ENCODE measurements around the gene NEDD4L. TPM values are rescaled to one million over a fixed set of nuclear protein-coding genes. Genes with fewer than 3 reads are reported as not detected.
A peak's percentile ranks its signal among the peaks of the same experiment; 100 is the strongest.

NEDD4L gene
- total RNA-seq, 2 donors from 2014 or later: 149 to 212 TPM

GRCh38 chr18:58284699-58285448, 240.8 kb downstream of the NEDD4L start:
- DNase-seq: peak; percentile 62
- H3K27me3 ChIP-seq: no peaks in the 10 kb centered on the region
- no peak overlapping the region for H3K4me3 ChIP-seq
- TF ChIP-seq, protein P1, sequence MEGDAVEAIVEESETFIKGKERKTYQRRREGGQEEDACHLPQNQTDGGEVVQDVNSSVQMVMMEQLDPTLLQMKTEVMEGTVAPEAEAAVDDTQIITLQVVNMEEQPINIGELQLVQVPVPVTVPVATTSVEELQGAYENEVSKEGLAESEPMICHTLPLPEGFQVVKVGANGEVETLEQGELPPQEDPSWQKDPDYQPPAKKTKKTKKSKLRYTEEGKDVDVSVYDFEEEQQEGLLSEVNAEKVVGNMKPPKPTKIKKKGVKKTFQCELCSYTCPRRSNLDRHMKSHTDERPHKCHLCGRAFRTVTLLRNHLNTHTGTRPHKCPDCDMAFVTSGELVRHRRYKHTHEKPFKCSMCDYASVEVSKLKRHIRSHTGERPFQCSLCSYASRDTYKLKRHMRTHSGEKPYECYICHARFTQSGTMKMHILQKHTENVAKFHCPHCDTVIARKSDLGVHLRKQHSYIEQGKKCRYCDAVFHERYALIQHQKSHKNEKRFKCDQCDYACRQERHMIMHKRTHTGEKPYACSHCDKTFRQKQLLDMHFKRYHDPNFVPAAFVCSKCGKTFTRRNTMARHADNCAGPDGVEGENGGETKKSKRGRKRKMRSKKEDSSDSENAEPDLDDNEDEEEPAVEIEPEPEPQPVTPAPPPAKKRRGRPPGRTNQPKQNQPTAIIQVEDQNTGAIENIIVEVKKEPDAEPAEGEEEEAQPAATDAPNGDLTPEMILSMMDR (IDR thresholded peaks at IDR 0.05): no peak
- peak overlapping the region; percentile 60 for H3K27ac ChIP-seq
- no peaks in the 10 kb centered on the region for H3K36me3 ChIP-seq
- peaks cover 7% of the 10 kb centered on the region for H3K4me1 ChIP-seq
- intact Hi-C loops (cut with DNase I): no loop called here
- peak overlapping the region in 1 of 2 donors; percentile 67 for H3K9ac ChIP-seq (ENCODE audit: low read depth in 2 of 2, low read length in 2 of 2)
- no peaks in the 10 kb centered on the region for H3K9me3 ChIP-seq

DNA sequence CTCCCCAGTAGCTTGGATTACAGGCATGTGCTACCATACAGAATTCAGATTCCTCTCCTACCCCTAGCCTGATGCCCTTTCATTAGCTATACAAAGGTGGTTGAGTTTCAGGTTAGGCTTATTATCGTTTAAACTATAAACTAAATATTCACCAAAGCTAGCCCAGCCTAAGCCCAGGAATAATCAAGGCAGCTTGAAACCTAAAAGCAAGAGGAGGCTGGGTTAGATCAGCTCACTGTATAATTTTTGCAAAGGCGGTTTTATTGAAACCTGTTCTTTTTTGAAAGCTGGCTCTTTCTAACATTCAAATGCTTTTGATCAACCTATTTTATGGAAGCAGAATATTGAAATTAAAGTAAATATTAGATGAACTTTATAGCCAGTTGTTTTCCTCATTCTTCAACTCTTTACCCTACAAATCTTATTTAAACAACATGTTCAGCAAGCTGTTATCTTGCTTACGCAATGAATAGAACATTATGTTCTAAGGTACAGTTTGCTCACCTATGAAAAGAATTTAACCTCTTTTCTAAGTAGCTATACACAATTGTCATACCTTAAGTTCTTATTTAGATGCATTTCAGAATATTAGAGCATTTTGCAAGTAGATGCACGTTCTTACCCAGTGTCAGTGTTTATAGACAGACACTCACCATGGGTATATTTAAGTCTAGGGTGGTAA, 241.6 kb downstream of the NEDD4L start:
- peak overlapping the region; percentile 60 for H3K27ac ChIP-seq
- H3K4me1 ChIP-seq: peaks cover 7% of the 10 kb centered on the region
- no peaks in the 10 kb centered on the region for H3K36me3 ChIP-seq
- no peaks in the 10 kb centered on the region for H3K27me3 ChIP-seq
- no peak for DNase-seq
- intact Hi-C loops (cut with DNase I): no loop called here
- no peaks in the 10 kb centered on the region for H3K9me3 ChIP-seq
- peak overlapping the region in 1 of 2 donors; percentile 67 for H3K9ac ChIP-seq (ENCODE audit: low read depth in 2 of 2, low read length in 2 of 2)
- H3K4me3 ChIP-seq: no peak overlapping the region
- TF ChIP-seq, protein P1 (IDR thresholded peaks at IDR 0.05): no peak

- no peak for DNase-seq
- Histone ChIP-seq H3K4me3 (no peak overlapping the region), H3K27me3 (no peaks in the 10 kb centered on the region), H3K4me1 (peaks cover 7% of the 10 kb centered on the region), H3K27ac (peak overlapping the region; percentile 60), H3K9ac (ENCODE audit: low read depth in 2 of 2, low read length in 2 of 2) (peak overlapping the region in 1 of 2 donors; percentile 67), H3K9me3 (no peaks in the 10 kb centered on the region), H3K36me3 (no peaks in the 10 kb centered on the region)
- intact Hi-C loops (cut with DNase I): no loop called here
- TF ChIP-seq, protein P1 (IDR thresholded peaks at IDR 0.05): no peak
Measured at GRCh38 chr18:58286632-58287352, 242.8 kb downstream of the NEDD4L start.

GRCh38 chr18:58287353-58288274, 243.6 kb downstream of the NEDD4L start:
- H3K4me1 ChIP-seq: peaks cover 7% of the 10 kb centered on the region
- TF ChIP-seq, protein P1 (IDR thresholded peaks at IDR 0.05): no peak
- no peaks in the 10 kb centered on the region for H3K27me3 ChIP-seq
- H3K9ac ChIP-seq (ENCODE audit: low read depth in 2 of 2, low read length in 2 of 2): peak overlapping the region in 1 of 2 donors; percentile 38
- no peaks in the 10 kb centered on the region for H3K36me3 ChIP-seq
- H3K4me3 ChIP-seq: no peak overlapping the region
- intact Hi-C loops (cut with DNase I): no loop called here
- H3K9me3 ChIP-seq: no peaks in the 10 kb centered on the region
- H3K27ac ChIP-seq: peak overlapping the region; percentile 60
- DNase-seq: peak; percentile 71

Measured in colonic mucosa (tissue), 4 donors.